KOPT-K1 (cell line): ENCODE measurements around the gene BCL10.

Experiments used
- H3K27ac ChIP-seq: fragments of 200-600 bp; sonication (generic); 2 replicates; pipeline ENCODE4 v1.5.1; 2016; ENCODE audit warnings: antibody characterized with exemption, mild to moderate bottlenecking, low read depth, low read length; ENCODE audit not compliant: poor library complexity, severe bottlenecking
- H3K36me3 ChIP-seq: fragments of 200-600 bp; sonication (generic); 2 replicates; pipeline ENCODE4 v1.5.1; 2017; ENCODE audit warnings: antibody characterized with exemption, mild to moderate bottlenecking, low read length, moderate library complexity; ENCODE audit not compliant: insufficient read depth
- H3K9me3 ChIP-seq: fragments of 200-600 bp; sonication (generic); 2 replicates; pipeline ENCODE4 v1.5.1; 2017; ENCODE audit warnings: antibody characterized with exemption, low read length, mild to moderate bottlenecking; ENCODE audit not compliant: insufficient read depth, poor library complexity, severe bottlenecking

Gene BCL10

GRCh38 chr1:85311818-85312217 lies 35.4 kb upstream of the BCL10 start:
- H3K27ac ChIP-seq = no peak overlapping the region
- no peaks in the 10 kb centered on the region for H3K9me3 ChIP-seq
- no peaks in the 10 kb centered on the region for H3K36me3 ChIP-seq

- Histone ChIP-seq H3K27ac (no peak overlapping the region), H3K9me3 (no peaks in the 10 kb centered on the region), H3K36me3 (no peaks in the 10 kb centered on the region)
Measured at GRCh38 chr1:85308833-85309350, 32.5 kb upstream of the BCL10 start.

GRCh38 chr1:85307987-85308832 lies 31.8 kb upstream of the BCL10 start:
- Histone ChIP-seq H3K9me3 (no peaks in the 10 kb centered on the region), H3K27ac (no peak overlapping the region), H3K36me3 (no peaks in the 10 kb centered on the region)

GRCh38 chr1:85306236-85306635 lies 29.8 kb upstream of the BCL10 start:
- Histone ChIP-seq H3K36me3 (no peaks in the 10 kb centered on the region), H3K9me3 (no peaks in the 10 kb centered on the region), H3K27ac (no peak overlapping the region)

- Histone ChIP-seq H3K9me3 (no peaks in the 10 kb centered on the region), H3K27ac (no peak overlapping the region), H3K36me3 (no peaks in the 10 kb centered on the region)
Measured at GRCh38 chr1:85303440-85304162, 27.2 kb upstream of the BCL10 start.

GRCh38 chr1:85300140-85300539 lies 23.7 kb upstream of the BCL10 start:
- no peak overlapping the region for H3K27ac ChIP-seq
- H3K9me3 ChIP-seq = no peaks in the 10 kb centered on the region
- H3K36me3 ChIP-seq = no peaks in the 10 kb centered on the region

GRCh38 chr1:85297855-85298629 lies 21.6 kb upstream of the BCL10 start:
- Histone ChIP-seq H3K9me3 (no peaks in the 10 kb centered on the region), H3K27ac (no peak overlapping the region), H3K36me3 (no peaks in the 10 kb centered on the region)

- H3K27ac ChIP-seq = no peak overlapping the region
- no peaks in the 10 kb centered on the region for H3K9me3 ChIP-seq
- no peaks in the 10 kb centered on the region for H3K36me3 ChIP-seq
Measured at GRCh38 chr1:85297538-85297854, 21.1 kb upstream of the BCL10 start.

- no peaks in the 10 kb centered on the region for H3K36me3 ChIP-seq
- H3K9me3 ChIP-seq = no peaks in the 10 kb centered on the region
- no peak overlapping the region for H3K27ac ChIP-seq
Measured at GRCh38 chr1:85296980-85297379, 20.5 kb upstream of the BCL10 start.

- no peak overlapping the region for H3K27ac ChIP-seq
- no peaks in the 10 kb centered on the region for H3K36me3 ChIP-seq
- H3K9me3 ChIP-seq = no peaks in the 10 kb centered on the region
Measured at GRCh38 chr1:85295654-85296053, 19.2 kb upstream of the BCL10 start.

- H3K36me3 ChIP-seq = no peaks in the 10 kb centered on the region
- H3K9me3 ChIP-seq = no peaks in the 10 kb centered on the region
- H3K27ac ChIP-seq = no peak overlapping the region
Measured at GRCh38 chr1:85295006-85295431, 18.6 kb upstream of the BCL10 start.

GRCh38 chr1:85290826-85291225 lies 14.4 kb upstream of the BCL10 start:
- no peaks in the 10 kb centered on the region for H3K9me3 ChIP-seq
- no peak overlapping the region for H3K27ac ChIP-seq

GRCh38 chr1:85289848-85290335 lies 13.5 kb upstream of the BCL10 start:
- Histone ChIP-seq H3K36me3 (no peaks in the 10 kb centered on the region), H3K9me3 (no peaks in the 10 kb centered on the region), H3K27ac (no peak overlapping the region)

More at GRCh38 chr1:85290826-85291225, 14.4 kb upstream of the BCL10 start:
- no peaks in the 10 kb centered on the region for H3K36me3 ChIP-seq

- H3K36me3 ChIP-seq = no peaks in the 10 kb centered on the region
- no peak overlapping the region for H3K27ac ChIP-seq
- peaks cover 3% of the 10 kb centered on the region for H3K9me3 ChIP-seq
Measured at GRCh38 chr1:85289207-85289847, 12.9 kb upstream of the BCL10 start.
